ENCODE results near the gene IFT81.

DNA sequence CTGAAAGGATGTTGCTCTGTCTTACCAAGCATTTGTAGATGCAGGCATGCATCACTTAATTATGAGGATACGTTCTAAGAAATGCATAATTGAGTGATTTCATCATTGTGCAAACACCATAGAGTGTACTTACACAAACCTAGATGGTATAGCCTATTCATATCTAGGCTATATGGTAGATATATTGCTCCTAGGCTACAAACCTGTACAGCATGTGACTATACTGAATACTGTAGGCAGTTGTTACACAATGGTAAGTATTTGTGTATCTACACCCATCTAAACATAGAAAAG is 75.9 kb downstream of the IFT81 start:
- TF ChIP-seq, protein P1, sequence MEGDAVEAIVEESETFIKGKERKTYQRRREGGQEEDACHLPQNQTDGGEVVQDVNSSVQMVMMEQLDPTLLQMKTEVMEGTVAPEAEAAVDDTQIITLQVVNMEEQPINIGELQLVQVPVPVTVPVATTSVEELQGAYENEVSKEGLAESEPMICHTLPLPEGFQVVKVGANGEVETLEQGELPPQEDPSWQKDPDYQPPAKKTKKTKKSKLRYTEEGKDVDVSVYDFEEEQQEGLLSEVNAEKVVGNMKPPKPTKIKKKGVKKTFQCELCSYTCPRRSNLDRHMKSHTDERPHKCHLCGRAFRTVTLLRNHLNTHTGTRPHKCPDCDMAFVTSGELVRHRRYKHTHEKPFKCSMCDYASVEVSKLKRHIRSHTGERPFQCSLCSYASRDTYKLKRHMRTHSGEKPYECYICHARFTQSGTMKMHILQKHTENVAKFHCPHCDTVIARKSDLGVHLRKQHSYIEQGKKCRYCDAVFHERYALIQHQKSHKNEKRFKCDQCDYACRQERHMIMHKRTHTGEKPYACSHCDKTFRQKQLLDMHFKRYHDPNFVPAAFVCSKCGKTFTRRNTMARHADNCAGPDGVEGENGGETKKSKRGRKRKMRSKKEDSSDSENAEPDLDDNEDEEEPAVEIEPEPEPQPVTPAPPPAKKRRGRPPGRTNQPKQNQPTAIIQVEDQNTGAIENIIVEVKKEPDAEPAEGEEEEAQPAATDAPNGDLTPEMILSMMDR (IDR thresholded peaks at IDR 0.05), result no peak
- TF ChIP-seq, protein P2, sequence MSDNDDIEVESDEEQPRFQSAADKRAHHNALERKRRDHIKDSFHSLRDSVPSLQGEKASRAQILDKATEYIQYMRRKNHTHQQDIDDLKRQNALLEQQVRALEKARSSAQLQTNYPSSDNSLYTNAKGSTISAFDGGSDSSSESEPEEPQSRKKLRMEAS (CRISPR knock-in tag; IDR thresholded peaks at IDR 0.05), result no peak
- TF ChIP-seq, protein P3, sequence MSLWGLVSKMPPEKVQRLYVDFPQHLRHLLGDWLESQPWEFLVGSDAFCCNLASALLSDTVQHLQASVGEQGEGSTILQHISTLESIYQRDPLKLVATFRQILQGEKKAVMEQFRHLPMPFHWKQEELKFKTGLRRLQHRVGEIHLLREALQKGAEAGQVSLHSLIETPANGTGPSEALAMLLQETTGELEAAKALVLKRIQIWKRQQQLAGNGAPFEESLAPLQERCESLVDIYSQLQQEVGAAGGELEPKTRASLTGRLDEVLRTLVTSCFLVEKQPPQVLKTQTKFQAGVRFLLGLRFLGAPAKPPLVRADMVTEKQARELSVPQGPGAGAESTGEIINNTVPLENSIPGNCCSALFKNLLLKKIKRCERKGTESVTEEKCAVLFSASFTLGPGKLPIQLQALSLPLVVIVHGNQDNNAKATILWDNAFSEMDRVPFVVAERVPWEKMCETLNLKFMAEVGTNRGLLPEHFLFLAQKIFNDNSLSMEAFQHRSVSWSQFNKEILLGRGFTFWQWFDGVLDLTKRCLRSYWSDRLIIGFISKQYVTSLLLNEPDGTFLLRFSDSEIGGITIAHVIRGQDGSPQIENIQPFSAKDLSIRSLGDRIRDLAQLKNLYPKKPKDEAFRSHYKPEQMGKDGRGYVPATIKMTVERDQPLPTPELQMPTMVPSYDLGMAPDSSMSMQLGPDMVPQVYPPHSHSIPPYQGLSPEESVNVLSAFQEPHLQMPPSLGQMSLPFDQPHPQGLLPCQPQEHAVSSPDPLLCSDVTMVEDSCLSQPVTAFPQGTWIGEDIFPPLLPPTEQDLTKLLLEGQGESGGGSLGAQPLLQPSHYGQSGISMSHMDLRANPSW (CRISPR knock-in tag; conservative IDR thresholded peaks at IDR 0.05; ENCODE audit: low read depth), result no peak
- TF ChIP-seq, protein P4, sequence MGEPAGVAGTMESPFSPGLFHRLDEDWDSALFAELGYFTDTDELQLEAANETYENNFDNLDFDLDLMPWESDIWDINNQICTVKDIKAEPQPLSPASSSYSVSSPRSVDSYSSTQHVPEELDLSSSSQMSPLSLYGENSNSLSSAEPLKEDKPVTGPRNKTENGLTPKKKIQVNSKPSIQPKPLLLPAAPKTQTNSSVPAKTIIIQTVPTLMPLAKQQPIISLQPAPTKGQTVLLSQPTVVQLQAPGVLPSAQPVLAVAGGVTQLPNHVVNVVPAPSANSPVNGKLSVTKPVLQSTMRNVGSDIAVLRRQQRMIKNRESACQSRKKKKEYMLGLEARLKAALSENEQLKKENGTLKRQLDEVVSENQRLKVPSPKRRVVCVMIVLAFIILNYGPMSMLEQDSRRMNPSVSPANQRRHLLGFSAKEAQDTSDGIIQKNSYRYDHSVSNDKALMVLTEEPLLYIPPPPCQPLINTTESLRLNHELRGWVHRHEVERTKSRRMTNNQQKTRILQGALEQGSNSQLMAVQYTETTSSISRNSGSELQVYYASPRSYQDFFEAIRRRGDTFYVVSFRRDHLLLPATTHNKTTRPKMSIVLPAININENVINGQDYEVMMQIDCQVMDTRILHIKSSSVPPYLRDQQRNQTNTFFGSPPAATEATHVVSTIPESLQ (CRISPR knock-in tag; IDR thresholded peaks at IDR 0.05), result no peak
- TF ChIP-seq, protein P5, sequence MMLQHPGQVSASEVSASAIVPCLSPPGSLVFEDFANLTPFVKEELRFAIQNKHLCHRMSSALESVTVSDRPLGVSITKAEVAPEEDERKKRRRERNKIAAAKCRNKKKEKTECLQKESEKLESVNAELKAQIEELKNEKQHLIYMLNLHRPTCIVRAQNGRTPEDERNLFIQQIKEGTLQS (CRISPR knock-in tag; conservative IDR thresholded peaks at IDR 0.05), result no peak
- no peak for TF ChIP-seq SP1 (CRISPR knock-in tag; conservative IDR thresholded peaks at IDR 0.05)
